T-helper 2 cell treated with Interferon-gamma antibody and Interleukin-4, amounts not matched to agents 100 ng/mL and 5 ng/mL, for 36 hours (primary cell): Measurements from ENCODE around the gene CADM2. TPM values are rescaled to one million over a fixed set of nuclear protein-coding genes. Genes with fewer than 3 reads are reported as not detected.

ENCODE experiments used
- intact Hi-C: fragments of 100-400 bp; cut with micrococcal nuclease; formaldehyde crosslinking; loops from one replicate; pipeline ENCODE4 v1.15.1; 2023
- total RNA-seq: library from RNA; stranded (reverse); gene quantifications from 2 replicates; pipeline ENCODE4 v1.2.3, GENCODE V29; 2022

CADM2 gene
- total RNA-seq, 1 donor from 2014 or later: not detected

DNA sequence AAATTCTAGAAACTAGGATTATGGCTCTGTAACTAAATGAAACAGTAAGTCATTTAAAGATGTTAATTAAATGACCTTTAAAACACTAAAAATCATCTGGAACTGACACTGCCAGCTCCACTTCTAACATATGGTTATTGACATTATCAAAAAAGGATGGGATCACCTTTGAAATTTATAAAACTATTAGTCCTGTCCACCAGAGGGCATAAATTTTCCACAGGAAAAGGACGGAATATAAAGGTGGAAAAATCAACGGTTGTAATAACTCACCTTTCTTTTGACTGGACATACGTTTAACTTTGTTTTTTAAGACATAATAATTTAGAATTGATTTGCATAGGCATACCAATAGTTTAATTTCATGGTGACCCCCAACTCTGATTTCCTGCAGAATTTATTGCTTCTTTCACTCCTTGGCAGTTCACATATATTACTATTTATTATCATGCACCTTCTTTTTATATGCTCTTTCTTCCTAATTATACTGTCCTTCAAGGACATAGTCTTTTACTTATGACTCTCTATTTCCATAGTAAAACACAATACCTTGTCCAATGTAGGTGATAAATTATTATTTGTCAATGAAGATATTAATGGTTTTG is 345.7 kb downstream of the CADM2 start:
- intact Hi-C loops: loop anchor here (10.0 kb wide), 1 partner anchor 50 kb away; no protein-coding TSS in a partner anchor

- intact Hi-C loops: no loop called here
Observed at GRCh38 chr3:85312331-85312730, 353.5 kb downstream of the CADM2 start.

DNA sequence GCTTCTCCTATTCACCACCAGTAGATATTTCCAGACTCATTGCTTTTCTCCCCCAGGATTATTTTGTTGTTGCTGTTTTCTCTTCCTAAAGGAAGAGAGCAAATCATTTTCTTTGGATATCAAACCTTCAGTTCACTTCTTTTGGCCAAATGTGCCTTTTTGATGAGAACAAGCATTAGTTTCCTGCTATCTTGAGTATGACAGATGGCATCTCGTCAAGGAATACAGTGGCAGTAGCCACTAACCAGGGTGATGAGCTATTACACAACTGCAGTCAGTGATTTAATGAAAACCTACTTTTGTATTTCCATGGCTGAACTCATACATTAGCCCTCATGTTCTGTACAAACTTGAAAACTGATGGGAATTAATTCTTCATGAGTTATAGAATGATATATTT is 354.6 kb downstream of the CADM2 start:
- intact Hi-C loops: no loop called here

- intact Hi-C loops: no loop called here
Observed at GRCh38 chr3:85316252-85316651, 357.5 kb downstream of the CADM2 start.

DNA sequence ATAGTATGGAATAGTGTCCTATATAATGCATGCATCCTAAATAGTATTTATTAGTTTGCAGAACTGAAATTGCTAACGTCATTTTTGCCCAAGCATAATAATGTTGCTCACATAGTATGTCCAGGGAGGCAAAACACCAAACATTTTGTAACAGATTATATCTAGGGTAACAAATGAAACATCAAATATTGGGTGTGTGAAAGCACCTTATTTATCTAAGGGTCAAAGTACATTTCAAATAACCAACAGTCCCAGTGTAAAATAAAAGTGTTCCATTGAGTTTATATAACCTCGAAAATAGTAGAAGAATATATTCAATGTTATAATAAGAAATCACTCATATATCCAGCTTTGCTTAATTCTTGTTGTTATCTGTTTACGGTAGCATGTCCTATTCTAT is 363.1 kb downstream of the CADM2 start:
- intact Hi-C loops: no loop called here

DNA sequence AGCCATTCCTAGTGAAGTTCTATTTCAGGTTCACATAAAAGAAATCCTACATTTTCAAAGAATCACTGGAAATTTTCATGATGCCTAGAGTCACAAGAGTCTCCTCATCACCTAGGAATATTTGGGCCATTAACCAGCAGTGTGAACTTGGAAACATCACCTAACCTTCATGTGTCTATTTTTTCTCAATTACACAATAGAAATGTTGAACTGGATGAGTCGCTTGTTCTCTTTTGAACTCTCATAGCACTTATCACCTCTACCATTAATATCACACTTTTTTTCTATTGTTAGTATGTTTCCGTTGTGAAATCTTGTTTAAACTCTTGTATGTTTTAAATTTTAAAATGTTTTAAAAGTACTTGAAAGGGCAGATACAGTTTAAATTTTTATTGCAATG is 371.3 kb downstream of the CADM2 start:
- intact Hi-C loops: no loop called here

- intact Hi-C loops: no loop called here
Observed at GRCh38 chr3:85337895-85338294, 379.1 kb downstream of the CADM2 start.

DNA sequence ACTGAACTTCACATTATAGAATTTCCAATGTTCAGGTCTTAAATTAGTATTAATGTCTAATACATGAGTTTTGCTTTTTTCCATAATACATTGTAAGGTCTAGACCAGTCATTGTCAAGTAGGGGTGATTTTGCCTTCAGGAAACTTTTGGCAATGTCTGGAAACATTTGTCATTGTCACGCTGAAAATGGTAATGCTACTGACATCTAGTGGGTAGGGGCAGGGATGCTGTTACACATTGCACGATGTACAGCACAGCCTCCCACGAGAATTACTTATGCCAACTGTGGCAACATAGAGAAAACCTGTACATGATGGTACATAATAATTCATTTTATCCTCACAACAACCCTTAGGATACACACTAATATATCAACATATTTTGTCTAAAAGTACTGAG is 384.1 kb downstream of the CADM2 start:
- intact Hi-C loops: no loop called here

GRCh38 chr3:85355572-85355971 is 396.8 kb downstream of the CADM2 start:
- intact Hi-C loops: no loop called here

DNA sequence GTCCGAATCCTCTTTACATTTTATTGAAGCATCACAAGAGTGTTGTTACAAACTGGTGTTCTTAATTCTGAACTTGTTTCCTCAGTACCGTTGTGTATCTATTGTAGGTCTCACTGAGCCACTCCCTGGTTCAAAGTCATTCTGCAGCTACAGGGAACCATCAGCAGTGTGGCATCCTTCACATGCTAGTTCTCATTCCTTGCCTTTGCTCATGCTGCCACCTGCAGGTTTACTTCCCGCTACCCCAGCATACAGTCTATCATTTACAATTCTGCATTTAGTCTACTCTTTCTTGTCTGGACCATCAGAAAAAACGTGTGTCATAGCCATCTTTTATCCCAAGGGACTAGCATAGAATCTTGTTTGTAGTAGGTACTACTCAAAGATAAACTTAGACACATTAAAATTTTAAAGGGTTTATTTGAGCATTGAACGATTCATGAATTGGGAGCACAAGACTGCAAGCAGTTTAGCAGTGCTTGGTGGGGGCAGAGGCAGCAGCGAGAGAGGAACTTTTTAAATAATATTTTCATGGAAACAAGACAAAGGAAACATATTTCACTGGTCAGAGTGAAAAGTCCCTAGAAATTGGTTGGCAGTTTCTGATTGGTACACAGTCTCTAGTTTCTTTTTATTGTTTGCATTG is 402.1 kb downstream of the CADM2 start:
- intact Hi-C loops: no loop called here

- intact Hi-C loops: no loop called here
Observed at GRCh38 chr3:85364296-85364909, 405.6 kb downstream of the CADM2 start.

DNA sequence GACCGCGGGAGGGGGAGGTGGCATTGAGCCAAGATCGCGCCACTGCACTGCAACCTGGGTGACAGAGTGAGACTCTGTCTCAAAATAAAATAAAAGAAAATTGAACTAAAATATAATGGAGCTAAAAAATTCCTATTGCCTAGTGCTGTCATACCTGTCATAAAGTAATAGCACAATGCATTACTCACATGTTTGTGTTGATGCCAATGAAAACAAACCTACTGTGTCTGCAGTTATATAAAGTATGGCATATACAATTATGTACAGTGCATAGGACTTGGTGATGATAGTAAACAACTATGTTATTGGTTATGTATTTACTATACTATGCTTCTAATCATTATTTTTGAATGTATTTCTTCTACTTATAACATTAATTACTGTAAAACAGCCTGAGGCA is 411.6 kb downstream of the CADM2 start:
- intact Hi-C loops: no loop called here

GRCh38 chr3:85376131-85376530 is 417.3 kb downstream of the CADM2 start:
- intact Hi-C loops: no loop called here

GRCh38 chr3:85377115-85377514 is 418.3 kb downstream of the CADM2 start:
- intact Hi-C loops: no loop called here

- intact Hi-C loops: no loop called here
Observed at GRCh38 chr3:85384372-85384771, 425.6 kb downstream of the CADM2 start.

DNA sequence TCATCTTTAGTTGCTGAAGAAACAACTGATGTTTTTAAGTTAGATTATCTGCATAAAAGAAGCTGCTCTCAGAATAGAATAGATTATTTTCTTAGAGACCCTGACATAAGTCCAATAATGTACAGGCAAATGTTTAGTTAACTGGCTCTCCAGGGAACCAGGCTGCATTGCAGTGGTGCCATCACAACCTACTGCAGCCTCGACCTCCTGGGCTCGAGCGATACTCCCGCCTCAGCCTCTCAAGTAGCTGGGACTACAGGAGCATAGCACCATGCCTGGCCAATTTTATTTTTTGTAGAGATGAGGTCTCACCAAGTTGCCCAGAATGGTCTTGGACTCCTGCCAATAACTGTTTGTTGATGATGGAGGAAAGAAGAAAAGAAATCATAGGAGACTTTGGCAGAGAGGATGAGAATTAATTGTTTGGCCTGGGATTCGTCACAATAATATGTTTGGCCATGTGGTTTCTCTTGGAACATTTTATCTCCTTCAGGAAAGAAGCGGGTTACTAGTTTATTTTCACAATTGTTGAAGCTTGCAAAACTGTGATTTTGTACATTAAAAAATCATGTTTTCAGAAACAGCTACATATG is 429.2 kb downstream of the CADM2 start:
- intact Hi-C loops: no loop called here

- intact Hi-C loops: no loop called here
Observed at GRCh38 chr3:85394424-85394823, 435.6 kb downstream of the CADM2 start.

DNA sequence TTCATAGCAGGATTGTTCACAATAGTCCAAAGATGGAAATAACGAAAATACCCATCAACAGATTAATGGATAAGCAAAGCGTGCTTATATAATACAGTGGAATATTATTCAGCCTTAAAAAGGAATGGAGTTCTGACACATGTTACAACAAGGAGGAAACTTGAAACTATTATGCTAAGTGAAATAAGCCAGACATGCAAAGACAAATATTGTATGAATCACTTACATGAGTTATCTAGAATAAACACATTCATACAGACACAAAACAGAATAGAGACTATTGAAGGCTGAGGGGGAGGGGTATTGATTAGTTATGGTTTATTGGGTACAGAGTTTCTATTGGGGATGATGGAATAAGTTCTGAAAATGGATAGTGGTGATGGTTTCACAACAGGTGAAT is 438.6 kb downstream of the CADM2 start:
- intact Hi-C loops: no loop called here

GRCh38 chr3:85426121-85426520 is 467.3 kb downstream of the CADM2 start:
- intact Hi-C loops: no loop called here

DNA sequence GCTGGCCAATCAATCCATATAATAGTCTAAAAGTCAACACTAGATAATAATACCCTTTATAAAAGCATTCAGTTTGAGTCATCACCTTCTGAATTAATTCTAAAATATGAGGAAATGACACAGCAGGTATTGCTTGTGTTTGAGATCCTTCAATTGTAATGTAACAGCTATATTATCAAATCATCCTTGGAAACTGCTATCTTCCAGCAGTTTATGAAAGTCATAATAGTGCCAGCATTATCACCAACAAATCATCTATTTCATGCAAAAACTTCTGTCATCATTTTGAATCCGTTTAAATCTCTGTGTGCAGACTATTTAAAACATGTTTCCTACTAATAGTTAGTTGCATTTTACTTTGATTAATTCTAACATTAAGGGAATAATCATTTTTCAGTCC is 468.7 kb downstream of the CADM2 start:
- intact Hi-C loops: no loop called here

DNA sequence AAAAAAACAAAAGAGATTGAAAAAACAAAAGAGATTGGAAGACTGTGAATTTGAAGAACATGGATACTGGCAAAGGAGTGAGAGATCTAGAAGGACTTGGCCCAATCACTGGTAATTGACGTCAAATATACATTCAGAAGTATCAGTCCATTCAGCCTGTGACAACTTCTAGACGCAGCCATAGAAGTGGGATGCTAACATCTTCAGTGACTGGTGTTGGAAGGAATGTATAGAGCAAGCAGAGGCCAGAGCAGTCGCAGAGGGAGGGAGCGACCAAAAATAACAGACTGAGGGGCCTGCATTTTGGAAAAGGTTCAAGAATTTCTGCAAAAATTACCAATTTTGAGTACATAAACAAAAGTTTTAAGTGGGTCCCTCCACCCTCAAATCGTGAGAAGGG is 473.3 kb downstream of the CADM2 start:
- intact Hi-C loops: no loop called here

DNA sequence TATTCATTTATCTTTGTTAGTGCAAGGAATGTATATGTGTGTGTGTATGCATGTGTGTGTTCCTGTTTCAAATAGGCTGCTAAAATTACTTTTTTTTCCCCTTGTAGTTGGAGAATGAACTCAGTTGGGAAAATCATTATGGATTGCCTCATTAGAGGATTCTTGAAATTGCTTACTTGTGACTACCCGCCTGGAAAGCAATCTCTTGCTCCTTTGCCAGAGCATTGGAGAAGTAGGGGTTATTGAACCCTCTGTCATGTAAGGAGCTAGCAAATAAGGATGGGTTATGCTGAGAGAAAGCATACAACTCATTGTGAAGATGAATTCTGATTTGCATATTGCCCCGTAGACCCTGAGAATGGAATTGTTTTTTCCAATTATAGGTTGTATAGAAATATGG is 474.5 kb downstream of the CADM2 start:
- intact Hi-C loops: no loop called here
